Iris pigment epithelial cell (primary cell): ENCODE results near the gene UNC13D.
A peak's percentile ranks its signal among the peaks of the same experiment; 100 is the strongest.

Source experiments
- DNase-seq: peaks from one replicate; pipeline ENCODE4 v3.0.0-alpha.2; 2011; ENCODE audit warnings: low read depth

The UNC13D gene

DNA sequence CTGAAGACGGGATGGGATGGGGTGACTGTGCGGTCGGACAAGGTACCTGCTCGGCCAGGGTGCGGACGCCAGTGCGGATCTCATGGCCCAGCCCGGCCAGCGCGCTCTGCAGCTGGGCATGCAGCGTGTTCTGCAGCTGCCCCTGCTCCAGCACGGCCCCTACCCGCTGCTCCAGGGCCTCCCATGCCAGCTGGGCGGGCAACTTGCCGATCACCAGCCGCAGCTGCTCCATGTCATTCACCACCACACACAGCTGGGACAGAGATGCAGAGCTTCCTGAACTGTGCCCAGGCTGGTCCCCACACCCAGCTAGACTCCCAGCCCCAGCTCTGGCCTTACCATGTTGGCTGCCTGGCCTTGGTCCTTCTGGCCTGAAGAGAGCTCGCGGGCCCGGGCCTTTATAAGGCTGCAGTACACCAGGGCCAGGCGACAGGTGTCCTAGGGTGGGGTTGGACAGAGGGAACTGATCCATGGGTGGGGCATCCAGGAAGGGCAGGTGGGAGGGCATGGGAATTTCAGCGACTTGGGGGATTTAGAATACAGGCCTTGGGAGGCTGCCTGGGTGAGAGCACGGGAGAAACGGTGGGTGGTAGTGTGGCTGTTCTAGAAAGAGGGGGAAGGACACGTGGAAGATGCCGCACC lies 9.8 kb downstream of the UNC13D start:
- DNase-seq: no peak

DNA sequence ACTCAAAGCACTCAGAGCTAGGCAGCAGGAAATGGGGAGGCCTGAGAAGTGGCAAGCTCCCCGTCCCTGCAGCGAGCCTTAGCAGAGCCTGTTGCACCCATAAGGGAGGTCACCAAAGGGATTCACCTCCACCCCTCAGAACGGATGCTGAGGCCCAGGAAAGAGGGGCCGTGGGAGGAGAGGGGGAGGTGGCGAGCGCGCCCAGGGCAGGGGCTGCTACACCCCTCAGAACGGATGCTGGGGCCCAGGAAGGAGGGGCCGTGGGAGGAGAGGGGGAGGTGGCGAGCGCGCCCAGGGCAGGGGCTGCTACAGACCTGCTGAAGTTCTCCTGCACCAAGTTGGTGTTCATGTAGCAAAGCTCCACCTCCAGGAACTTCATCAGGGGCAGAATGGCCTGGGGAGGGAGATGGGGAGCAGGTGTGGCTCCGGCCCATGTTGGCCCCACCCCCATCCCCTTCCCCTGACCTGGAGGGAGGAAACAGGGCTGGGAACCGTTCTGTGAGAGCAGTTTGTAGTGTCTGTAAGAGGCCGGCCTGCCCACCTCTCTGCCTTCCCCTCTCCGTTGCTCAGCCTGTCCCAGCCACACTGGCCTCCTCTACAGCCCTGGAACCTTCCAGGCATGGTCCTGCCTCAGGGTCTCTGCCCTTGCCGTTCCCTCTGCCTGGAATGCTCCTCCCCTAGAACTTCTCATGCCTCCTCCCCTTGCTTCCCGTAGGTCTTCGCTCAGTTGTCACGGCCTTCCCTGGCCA lies 11.4 kb downstream of the UNC13D start:
- no peak for DNase-seq

- peak; percentile 93 for DNase-seq
These were observed 12.0 kb downstream of the UNC13D start for GRCh38 chr17:75832164-75832651.

- DNase-seq: no peak
These were observed 13.1 kb downstream of the UNC13D start for GRCh38 chr17:75831032-75831571.

- DNase-seq: no peak
These were observed 13.8 kb downstream of the UNC13D start for GRCh38 chr17:75830164-75831031.

- no peak for DNase-seq
These were observed 14.5 kb downstream of the UNC13D start for GRCh38 chr17:75829747-75830146.

GRCh38 chr17:75828741-75829140 lies 15.5 kb downstream of the UNC13D start:
- no peak for DNase-seq

GRCh38 chr17:75828076-75828400 lies 16.2 kb downstream of the UNC13D start:
- DNase-seq: no peak

DNA sequence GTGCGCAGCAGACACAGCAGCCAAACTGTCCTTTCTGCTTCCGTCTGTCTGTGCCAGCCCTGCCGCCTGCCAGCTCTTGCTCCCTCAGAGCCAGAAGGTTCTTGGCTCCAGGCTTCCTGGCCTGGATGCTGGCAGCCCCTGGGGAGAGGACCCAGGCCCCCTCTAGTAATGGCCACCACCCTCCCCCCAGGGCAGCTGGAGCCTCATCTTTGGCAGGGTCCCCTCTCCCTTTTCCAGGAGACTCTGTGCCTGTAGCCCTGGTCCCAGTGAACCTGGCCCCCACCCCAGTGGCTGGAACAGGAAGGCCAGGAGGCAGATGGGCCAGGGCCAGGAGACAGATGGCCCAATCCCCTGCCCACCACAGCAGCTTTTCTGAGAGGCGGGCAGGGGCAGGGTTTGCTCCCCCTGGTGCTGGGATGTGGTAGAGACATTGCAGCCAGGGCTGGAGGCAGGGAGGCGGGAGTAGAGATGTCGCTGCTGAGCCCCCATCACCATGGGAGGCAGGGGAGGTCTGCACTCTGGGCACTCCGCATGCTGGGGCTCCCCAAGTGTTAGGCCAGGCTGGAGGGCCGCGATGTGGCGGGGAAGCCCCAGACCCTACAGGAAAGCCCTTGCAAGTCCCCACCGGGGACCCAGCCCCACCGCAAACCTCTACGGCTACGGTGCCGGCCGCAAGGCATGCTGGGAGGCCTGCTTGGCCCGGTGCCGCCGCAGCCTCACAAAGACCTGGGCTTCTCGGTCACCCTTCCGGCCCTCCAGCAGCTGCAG lies 16.7 kb downstream of the UNC13D start:
- DNase-seq: peak; percentile 61

- no peak for DNase-seq
These were observed 17.5 kb downstream of the UNC13D start for GRCh38 chr17:75826561-75827307.

GRCh38 chr17:75825748-75826370 lies 18.3 kb downstream of the UNC13D start:
- no peak for DNase-seq

GRCh38 chr17:75825149-75825552 lies 19.1 kb downstream of the UNC13D start:
- DNase-seq: no peak

DNA sequence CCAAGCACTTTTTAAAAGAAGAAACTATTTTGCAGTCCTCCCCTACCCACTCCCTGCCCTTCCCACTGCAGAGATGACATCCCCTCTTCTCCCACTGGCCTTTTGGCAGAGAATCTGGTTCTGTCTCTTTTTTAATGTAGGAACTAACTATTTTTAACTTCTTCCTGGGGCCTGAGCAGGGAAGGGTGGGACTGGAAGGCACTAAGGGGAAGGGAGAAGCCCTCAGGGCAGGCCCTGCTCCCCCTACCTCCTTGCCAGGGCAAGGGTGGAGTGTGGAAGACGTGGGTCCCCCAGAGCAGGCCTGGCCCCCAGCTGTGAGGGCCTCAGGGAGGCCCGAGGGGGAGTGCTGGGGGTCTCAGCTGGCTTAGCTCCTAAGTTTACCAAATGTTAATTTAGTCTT lies 19.5 kb downstream of the UNC13D start:
- no peak for DNase-seq

- no peak for DNase-seq
These were observed 20.1 kb downstream of the UNC13D start for GRCh38 chr17:75824050-75824552.

DNA sequence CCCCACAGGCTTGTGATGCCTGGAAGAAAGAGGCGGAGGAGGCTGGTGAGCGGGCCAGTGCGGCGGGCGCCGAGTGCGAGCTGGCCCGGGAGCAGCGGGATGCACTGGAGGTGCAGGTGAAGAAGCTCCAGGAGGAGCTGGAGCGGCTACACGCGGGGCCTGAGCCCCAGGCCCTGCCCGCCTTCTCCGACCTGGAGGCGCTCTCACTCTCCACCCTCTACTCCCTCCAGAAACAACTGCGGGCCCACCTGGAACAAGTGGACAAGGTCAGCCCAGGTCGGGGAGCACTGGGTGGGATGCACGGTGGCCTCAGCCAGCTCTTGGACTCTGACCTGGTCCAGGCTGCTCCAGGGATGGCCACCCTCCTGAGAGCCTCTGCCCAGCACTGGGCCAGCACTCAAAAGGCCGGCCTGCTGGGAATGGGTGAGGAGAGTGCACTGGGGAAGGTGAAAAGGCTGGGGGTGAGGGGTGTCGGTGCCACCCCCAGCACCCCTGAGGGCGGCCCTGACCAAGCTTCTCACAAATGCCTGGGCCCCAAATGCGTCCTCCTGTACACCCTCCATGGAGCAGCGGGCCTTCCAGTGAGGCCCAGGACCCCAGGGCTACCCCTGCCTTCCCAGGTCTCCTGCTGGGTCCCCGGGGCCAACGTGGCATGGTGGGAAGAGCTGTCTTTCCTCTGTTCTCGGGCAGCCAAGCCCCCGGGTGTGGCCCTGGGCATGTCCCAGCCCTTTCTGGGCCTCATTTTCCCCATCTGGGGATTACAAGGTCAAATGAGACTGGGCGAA lies 20.8 kb downstream of the UNC13D start:
- DNase-seq: no peak

- DNase-seq: no peak
These were observed 21.4 kb downstream of the UNC13D start for GRCh38 chr17:75822800-75823166.

DNA sequence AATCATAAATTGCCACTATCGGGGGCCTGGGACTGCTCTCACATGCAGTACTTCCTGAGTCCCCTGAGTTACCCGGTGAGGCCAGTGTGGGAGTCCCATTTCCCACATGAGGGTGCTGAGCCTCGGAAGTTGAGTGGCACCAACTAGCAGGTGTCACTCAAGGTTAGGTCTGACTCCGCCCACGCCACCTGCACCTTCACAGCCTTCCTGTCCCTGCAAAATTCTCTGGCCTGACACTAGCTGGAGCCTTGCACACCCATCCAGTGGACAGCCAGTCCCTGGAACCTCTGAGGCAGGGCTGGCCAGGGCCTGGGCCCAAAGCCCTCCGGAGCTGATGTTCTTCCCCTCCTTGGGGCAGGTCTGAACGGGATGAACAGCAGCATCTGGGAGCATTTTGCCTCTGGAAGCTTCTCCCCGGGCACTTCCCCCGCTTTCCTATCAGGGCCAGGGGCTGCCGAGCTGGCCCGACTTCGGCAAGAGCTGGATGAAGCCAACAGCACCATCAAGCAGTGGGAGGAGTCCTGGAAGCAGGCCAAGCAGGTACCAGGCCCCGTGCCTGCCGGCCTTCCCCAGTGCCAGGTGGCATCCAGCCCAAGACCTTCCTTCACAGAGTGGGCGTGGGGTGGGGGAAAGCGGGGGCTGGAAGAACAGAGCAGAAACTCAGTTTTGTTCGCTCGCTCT lies 21.9 kb downstream of the UNC13D start:
- DNase-seq: no peak

DNA sequence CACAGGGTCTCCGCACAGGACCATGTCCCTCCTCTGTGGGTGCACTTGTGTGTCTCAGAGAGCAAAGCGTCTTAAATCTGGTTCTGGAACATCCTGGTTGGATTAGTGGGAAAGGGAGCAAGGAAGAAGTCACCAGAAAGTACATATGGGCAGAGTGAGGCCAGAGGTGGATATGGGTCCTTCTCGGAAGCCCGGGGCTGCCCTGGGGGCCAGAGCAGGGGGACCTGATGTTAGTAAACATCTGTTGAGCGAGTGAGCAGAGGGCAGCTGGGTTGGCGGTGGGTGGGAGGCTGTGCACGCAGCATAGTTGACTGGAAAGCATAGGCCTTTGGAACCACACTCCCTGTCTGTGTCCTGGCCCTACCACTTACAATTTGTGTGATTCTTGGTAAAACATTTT lies 22.7 kb downstream of the UNC13D start:
- DNase-seq: no peak
